NB4 (cell line): ENCODE measurements around the gene SNRPD3.

Experiments used
- DNase-seq: peaks from one replicate; pipeline ENCODE4 v3.0.0; 2010; ENCODE audit warnings: low read depth
- H3K4me3 ChIP-seq: one replicate; pipeline ENCODE4 v1.5.1; 2011; ENCODE audit warnings: mild to moderate bottlenecking, low read depth, low read length, moderate library complexity
- MYC ChIP-seq: IDR thresholded peaks from 2 replicates; pipeline ENCODE4 v1.6.1; 2011; ENCODE audit warnings: low read depth, low read length
- POLR2A ChIP-seq: IDR thresholded peaks from 2 replicates; pipeline ENCODE4 v1.6.1; 2011; ENCODE audit warnings: mild to moderate bottlenecking; ENCODE audit not compliant: insufficient read length; ENCODE audit errors: extremely low read depth
- TF ChIP-seq, protein P1 (sequence below): IDR thresholded peaks from 2 replicates; pipeline ENCODE4 v1.6.1; 2011; ENCODE audit warnings: low read depth, low read length
- TF ChIP-seq, protein P2 (sequence below): IDR thresholded peaks from one replicate; pipeline ENCODE4 v1.5.1; 2012; ENCODE audit warnings: low read depth, low read length

Gene SNRPD3

DNA sequence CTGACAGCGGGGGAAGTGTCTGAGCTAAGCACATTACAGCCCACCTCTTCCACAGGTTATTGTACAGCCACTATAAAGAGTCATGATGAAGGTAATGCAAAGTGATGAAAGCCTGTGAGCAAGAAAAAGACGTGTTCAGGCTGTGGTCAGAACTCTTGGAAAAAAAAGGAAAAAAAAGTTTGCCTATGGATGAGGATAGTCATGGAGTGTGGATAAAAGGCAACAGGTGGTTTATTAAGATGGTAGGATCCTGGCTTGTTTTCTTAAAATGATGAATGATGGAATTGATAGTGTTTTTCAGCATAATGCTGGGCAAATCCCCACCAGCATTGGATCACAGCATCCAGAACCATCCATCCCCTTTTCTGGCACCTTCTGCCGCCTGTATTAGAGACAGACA lies 37.6 kb upstream of the SNRPD3 start:
- no peak for DNase-seq
- no peak overlapping the region for H3K4me3 ChIP-seq
- TF ChIP-seq, protein P1, sequence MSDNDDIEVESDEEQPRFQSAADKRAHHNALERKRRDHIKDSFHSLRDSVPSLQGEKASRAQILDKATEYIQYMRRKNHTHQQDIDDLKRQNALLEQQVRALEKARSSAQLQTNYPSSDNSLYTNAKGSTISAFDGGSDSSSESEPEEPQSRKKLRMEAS: no peak
- TF ChIP-seq MYC (no peak), POLR2A (no peak)
- TF ChIP-seq, protein P2, sequence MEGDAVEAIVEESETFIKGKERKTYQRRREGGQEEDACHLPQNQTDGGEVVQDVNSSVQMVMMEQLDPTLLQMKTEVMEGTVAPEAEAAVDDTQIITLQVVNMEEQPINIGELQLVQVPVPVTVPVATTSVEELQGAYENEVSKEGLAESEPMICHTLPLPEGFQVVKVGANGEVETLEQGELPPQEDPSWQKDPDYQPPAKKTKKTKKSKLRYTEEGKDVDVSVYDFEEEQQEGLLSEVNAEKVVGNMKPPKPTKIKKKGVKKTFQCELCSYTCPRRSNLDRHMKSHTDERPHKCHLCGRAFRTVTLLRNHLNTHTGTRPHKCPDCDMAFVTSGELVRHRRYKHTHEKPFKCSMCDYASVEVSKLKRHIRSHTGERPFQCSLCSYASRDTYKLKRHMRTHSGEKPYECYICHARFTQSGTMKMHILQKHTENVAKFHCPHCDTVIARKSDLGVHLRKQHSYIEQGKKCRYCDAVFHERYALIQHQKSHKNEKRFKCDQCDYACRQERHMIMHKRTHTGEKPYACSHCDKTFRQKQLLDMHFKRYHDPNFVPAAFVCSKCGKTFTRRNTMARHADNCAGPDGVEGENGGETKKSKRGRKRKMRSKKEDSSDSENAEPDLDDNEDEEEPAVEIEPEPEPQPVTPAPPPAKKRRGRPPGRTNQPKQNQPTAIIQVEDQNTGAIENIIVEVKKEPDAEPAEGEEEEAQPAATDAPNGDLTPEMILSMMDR: no peak

DNA sequence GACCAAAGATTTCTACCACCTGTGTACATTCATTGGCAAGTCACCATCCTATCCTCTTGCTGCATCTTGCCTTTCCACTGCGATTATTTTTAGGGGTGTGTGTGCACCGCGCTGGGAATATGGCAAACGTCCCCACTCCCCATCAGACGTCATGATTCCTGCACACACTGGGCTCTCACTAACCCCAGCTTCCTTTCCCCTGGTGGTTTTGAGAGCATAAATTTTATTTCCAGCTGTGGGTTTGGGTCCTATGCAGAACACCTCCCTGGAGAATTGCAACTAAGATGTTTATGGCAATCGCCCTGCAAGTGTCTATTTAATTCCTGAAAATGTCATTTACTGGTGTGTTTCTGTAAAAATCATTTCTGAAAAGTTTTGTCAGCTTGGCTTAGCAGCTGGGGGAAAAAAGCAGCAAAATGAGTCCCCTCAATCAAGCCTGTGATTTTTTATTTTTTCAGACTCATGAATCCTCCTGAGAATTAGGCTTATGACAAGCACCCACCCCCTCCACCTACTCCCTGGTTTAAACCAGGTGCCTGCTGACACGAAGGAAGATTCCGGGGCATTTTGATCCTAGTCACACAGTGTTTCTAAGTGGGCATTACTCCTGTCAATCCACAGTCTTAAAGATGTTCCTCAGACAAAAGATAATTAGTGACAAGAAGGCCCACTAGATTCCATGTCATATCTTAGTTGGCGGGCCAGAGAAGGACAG lies 36.9 kb upstream of the SNRPD3 start:
- peak; percentile 52 for DNase-seq
- TF ChIP-seq, protein P1: no peak
- TF ChIP-seq POLR2A (no peak), MYC (no peak)
- TF ChIP-seq, protein P2: no peak
- no peak overlapping the region for H3K4me3 ChIP-seq

DNA sequence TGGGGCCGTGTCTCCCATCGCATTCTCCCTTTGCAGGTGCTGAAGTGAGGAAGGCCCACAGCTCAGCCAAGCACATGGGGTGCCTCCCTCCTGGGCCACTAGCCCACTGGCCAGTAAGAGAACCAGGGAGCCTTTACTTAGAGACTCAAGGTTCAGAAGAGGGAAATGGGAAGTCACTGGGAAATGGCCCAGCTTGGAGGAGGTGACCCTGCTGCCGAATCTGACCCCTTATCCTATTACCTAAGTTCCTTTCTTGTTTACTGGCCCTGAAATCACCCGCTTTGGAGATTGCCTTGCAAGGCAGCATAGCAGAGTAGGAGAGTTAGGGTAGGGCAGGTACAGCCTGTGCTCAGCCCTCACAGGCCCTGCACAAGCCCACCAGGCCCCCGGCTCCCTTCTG lies 36.3 kb upstream of the SNRPD3 start:
- TF ChIP-seq, protein P2: no peak
- TF ChIP-seq MYC (no peak), POLR2A (no peak)
- TF ChIP-seq, protein P1: no peak
- no peak overlapping the region for H3K4me3 ChIP-seq
- peak; percentile 42 for DNase-seq

DNA sequence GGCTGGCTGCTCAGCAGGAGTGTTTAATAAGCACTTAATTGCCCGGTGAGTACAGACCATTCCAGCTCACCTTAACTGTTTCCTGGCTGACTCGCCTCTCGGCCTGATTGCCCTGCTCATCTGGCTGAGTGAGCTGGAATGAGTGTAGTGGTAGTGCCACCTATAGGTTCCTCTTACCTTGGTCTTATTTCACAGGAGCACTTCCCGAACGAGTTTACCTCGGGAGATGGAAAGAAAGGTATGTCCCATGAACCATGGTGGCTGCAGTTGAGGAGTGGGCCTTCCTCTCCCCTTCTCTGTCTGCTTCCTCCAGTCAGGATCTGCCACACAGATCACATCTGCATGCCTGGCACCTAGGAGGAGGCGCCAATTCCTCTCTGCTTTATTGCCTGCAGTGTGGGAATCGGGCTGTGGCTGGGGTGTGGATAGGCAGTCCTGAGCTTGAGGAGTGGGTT lies 34.0 kb upstream of the SNRPD3 start:
- H3K4me3 ChIP-seq: no peak overlapping the region
- TF ChIP-seq, protein P1: no peak
- TF ChIP-seq, protein P2: peak; percentile 41
- peak; percentile 76 for DNase-seq

DNA sequence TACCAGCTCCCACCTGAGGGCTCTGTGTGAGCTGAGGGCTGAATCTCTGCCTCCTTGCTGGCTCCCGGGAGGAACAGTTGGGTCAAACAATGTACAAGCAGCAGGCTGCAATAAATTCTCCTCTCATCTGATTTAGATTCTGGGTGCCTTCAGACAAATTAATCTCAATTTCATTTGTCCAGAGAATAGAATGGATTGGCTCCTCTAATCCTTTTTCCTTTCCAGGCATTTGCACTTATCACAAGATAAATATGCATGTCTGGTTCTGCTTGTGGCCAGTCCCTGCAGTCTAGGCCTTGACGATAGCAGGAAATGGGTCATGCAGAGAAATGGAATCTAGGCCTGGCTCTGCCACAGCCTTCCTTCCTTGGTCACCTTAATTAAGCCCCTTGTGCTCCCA lies 31.9 kb upstream of the SNRPD3 start:
- H3K4me3 ChIP-seq: no peak overlapping the region
- TF ChIP-seq MYC: no peak
- TF ChIP-seq, protein P1: no peak
- DNase-seq: no peak

DNA sequence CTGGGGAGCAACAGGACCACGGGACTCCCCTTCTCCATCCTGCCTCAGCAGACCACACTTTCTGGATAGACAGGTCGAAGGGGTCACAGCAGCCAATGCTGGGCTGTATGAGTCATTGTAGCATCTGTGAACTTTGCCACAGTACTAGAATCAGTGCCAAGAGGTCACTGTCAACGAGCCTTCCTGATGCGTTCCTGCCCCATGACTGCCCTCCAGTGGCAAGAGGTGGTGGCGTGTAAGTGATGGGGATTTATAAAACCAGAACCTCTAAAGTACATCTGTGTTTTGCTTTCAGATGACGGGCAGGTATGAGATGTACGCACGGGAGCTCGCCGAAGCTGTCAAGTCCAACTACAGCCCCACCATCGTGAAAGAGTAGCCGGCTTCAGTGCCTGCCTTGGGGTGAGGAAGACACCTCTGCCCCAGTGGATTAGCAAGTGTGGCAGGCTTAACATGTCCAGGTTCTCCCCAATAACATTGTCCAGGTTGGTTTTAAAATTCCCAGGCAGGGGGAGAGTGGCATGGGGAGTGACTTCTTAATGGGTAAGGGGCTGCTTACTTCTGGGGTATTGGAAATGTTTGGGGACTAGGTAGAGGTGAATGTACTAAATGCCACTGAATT lies 30.3 kb upstream of the SNRPD3 start:
- DNase-seq: peak; percentile 86
- no peak overlapping the region for H3K4me3 ChIP-seq
- TF ChIP-seq MYC: no peak
- TF ChIP-seq POLR2A: no peak
- TF ChIP-seq, protein P1: no peak
- TF ChIP-seq, protein P2: peak; percentile 86
